SK-N-SH treated with all-trans-retinoic acid at 6 μM for 48 hours (cell line): ENCODE results near the gene JPT2.

ENCODE experiments used
- ATAC-seq: fragments of 200-7000 bp; cut with Tn5 transposase; 3 replicates; pipeline ENCODE4 v1.9.1; 2020; ENCODE audit warnings: mild to moderate bottlenecking, moderate library complexity
- ARNTL ChIP-seq: fragments of 450-650 bp; formaldehyde crosslinking; IDR thresholded peaks from 2 replicates; pipeline ENCODE4 v1.5.0; 2020; ENCODE audit warnings: low read depth, mild to moderate bottlenecking, moderate library complexity, borderline replicate concordance
- BACH2 ChIP-seq: fragments of 250-450 bp; sonication (Bioruptor Pico); IDR thresholded peaks from 2 replicates; pipeline ENCODE4 v1.9.0; 2021; ENCODE audit warnings: mild to moderate bottlenecking, borderline replicate concordance
- ESRRG ChIP-seq: fragments of 250-450 bp; sonication (Bioruptor Pico); IDR thresholded peaks from 2 replicates; pipeline ENCODE4 v1.6.1; 2021; ENCODE audit warnings: mild to moderate bottlenecking
- GLIS3 ChIP-seq: fragments of 250-450 bp; sonication (Bioruptor Pico); IDR thresholded peaks from 2 replicates; pipeline ENCODE4 v1.5.0; 2020; ENCODE audit warnings: mild to moderate bottlenecking, moderate library complexity
- ISL1 ChIP-seq: fragments of 250-450 bp; sonication (Bioruptor Pico); IDR thresholded peaks from 2 replicates; pipeline ENCODE4 v2.1.2; 2022; ENCODE audit warnings: mild to moderate bottlenecking, moderate library complexity
- OSR1 ChIP-seq: fragments of 250-450 bp; sonication (Bioruptor Pico); IDR thresholded peaks from 2 replicates; pipeline ENCODE4 v1.8.0; 2022; ENCODE audit warnings: moderate library complexity, mild to moderate bottlenecking, inconsistent platforms
- POU6F1 ChIP-seq: fragments of 250-450 bp; sonication (Bioruptor Pico); IDR thresholded peaks from 2 replicates; pipeline ENCODE4 v1.8.0; 2021; ENCODE audit warnings: low read depth, mild to moderate bottlenecking, moderate library complexity, borderline replicate concordance
- PPARA ChIP-seq: fragments of 250-450 bp; sonication (Bioruptor Pico); IDR thresholded peaks from 2 replicates; pipeline ENCODE4 v1.5.0; 2020; ENCODE audit warnings: mild to moderate bottlenecking, borderline replicate concordance
- SNAI2 ChIP-seq: fragments of 250-450 bp; sonication (Bioruptor Pico); IDR thresholded peaks from 2 replicates; pipeline ENCODE4 v1.5.0; 2020; ENCODE audit warnings: mild to moderate bottlenecking, moderate library complexity
- TCF4 ChIP-seq: fragments of 250-450 bp; sonication (Bioruptor Pico); IDR thresholded peaks from 2 replicates; pipeline ENCODE4 v1.8.0; 2021; ENCODE audit warnings: mild to moderate bottlenecking, moderate library complexity, borderline replicate concordance
- TOX ChIP-seq: fragments of 250-450 bp; sonication (Bioruptor Pico); IDR thresholded peaks from 2 replicates; pipeline ENCODE4 v1.8.0; 2021; ENCODE audit warnings: mild to moderate bottlenecking, moderate library complexity, borderline replicate concordance
- ZC3H10 ChIP-seq: fragments of 250-450 bp; sonication (Bioruptor Pico); IDR thresholded peaks from 2 replicates; pipeline ENCODE4 v1.5.1; 2021; ENCODE audit warnings: mild to moderate bottlenecking, moderate library complexity
- ZFP3 ChIP-seq: fragments of 250-450 bp; sonication (Bioruptor Pico); IDR thresholded peaks from 2 replicates; pipeline ENCODE4 v1.5.0; 2020; ENCODE audit warnings: mild to moderate bottlenecking, moderate library complexity
- ZFP30 ChIP-seq: fragments of 450-650 bp; formaldehyde crosslinking; IDR thresholded peaks from 2 replicates; pipeline ENCODE4 v1.5.0; 2022; ENCODE audit warnings: mild to moderate bottlenecking, moderate library complexity
- ZNF565 ChIP-seq: fragments of 450-650 bp; formaldehyde crosslinking; conservative IDR thresholded peaks from 2 replicates; pipeline ENCODE4 v1.5.0; 2020; ENCODE audit warnings: low read depth, mild to moderate bottlenecking, moderate library complexity
- ZNF70 ChIP-seq: fragments of 450-650 bp; formaldehyde crosslinking; IDR thresholded peaks from 2 replicates; pipeline ENCODE4 v1.5.0; 2020; ENCODE audit warnings: mild to moderate bottlenecking, moderate library complexity
- ZNF8 ChIP-seq: fragments of 450-650 bp; formaldehyde crosslinking; IDR thresholded peaks from 2 replicates; pipeline ENCODE4 v1.5.0; 2020; ENCODE audit warnings: mild to moderate bottlenecking, moderate library complexity
- TF ChIP-seq, protein P1 (sequence below): fragments of 250-450 bp; sonication (Bioruptor Pico); IDR thresholded peaks from 2 replicates; pipeline ENCODE4 v1.8.0; 2020; ENCODE audit warnings: mild to moderate bottlenecking, moderate library complexity, borderline replicate concordance
- TF ChIP-seq, protein P2 (sequence below): fragments of 250-450 bp; sonication (Bioruptor Pico); IDR thresholded peaks from 2 replicates; pipeline ENCODE4 v1.5.0; 2020; ENCODE audit warnings: mild to moderate bottlenecking, moderate library complexity
- TF ChIP-seq, protein P3 (sequence below): fragments of 250-450 bp; sonication (Bioruptor Pico); IDR thresholded peaks from 2 replicates; pipeline ENCODE4 v1.5.1; 2020; ENCODE audit warnings: low read depth, mild to moderate bottlenecking, moderate library complexity
- TF ChIP-seq, protein P4 (sequence below): fragments of 250-450 bp; sonication (Bioruptor Pico); IDR thresholded peaks from 2 replicates; pipeline ENCODE4 v1.5.1; 2021; ENCODE audit warnings: mild to moderate bottlenecking, moderate library complexity

The JPT2 gene

GRCh38 chr16:1651974-1652312 lies 26.1 kb upstream of the JPT2 start:
- TF ChIP-seq TCF4 (no peak), OSR1 (CRISPR knock-in tag) (no peak), ZC3H10 (no peak), ESRRG (CRISPR knock-in tag) (no peak), ZNF70 (no peak), GLIS3 (no peak), BACH2 (CRISPR knock-in tag) (no peak), SNAI2 (CRISPR knock-in tag) (no peak), TOX (CRISPR knock-in tag) (no peak), ZNF8 (CRISPR knock-in tag) (no peak), ARNTL (CRISPR knock-in tag) (no peak), PPARA (CRISPR knock-in tag) (no peak)
- TF ChIP-seq, protein P1, sequence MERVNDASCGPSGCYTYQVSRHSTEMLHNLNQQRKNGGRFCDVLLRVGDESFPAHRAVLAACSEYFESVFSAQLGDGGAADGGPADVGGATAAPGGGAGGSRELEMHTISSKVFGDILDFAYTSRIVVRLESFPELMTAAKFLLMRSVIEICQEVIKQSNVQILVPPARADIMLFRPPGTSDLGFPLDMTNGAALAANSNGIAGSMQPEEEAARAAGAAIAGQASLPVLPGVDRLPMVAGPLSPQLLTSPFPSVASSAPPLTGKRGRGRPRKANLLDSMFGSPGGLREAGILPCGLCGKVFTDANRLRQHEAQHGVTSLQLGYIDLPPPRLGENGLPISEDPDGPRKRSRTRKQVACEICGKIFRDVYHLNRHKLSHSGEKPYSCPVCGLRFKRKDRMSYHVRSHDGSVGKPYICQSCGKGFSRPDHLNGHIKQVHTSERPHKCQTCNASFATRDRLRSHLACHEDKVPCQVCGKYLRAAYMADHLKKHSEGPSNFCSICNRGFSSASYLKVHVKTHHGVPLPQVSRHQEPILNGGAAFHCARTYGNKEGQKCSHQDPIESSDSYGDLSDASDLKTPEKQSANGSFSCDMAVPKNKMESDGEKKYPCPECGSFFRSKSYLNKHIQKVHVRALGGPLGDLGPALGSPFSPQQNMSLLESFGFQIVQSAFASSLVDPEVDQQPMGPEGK (CRISPR knock-in tag) = no peak
- TF ChIP-seq, protein P2, sequence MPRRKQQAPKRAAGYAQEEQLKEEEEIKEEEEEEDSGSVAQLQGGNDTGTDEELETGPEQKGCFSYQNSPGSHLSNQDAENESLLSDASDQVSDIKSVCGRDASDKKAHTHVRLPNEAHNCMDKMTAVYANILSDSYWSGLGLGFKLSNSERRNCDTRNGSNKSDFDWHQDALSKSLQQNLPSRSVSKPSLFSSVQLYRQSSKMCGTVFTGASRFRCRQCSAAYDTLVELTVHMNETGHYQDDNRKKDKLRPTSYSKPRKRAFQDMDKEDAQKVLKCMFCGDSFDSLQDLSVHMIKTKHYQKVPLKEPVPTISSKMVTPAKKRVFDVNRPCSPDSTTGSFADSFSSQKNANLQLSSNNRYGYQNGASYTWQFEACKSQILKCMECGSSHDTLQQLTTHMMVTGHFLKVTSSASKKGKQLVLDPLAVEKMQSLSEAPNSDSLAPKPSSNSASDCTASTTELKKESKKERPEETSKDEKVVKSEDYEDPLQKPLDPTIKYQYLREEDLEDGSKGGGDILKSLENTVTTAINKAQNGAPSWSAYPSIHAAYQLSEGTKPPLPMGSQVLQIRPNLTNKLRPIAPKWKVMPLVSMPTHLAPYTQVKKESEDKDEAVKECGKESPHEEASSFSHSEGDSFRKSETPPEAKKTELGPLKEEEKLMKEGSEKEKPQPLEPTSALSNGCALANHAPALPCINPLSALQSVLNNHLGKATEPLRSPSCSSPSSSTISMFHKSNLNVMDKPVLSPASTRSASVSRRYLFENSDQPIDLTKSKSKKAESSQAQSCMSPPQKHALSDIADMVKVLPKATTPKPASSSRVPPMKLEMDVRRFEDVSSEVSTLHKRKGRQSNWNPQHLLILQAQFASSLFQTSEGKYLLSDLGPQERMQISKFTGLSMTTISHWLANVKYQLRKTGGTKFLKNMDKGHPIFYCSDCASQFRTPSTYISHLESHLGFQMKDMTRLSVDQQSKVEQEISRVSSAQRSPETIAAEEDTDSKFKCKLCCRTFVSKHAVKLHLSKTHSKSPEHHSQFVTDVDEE (CRISPR knock-in tag) = no peak
- ATAC-seq = peak; percentile 57

GRCh38 chr16:1653023-1653422 lies 25.1 kb upstream of the JPT2 start:
- no peak for ATAC-seq
- TF ChIP-seq, protein P3, sequence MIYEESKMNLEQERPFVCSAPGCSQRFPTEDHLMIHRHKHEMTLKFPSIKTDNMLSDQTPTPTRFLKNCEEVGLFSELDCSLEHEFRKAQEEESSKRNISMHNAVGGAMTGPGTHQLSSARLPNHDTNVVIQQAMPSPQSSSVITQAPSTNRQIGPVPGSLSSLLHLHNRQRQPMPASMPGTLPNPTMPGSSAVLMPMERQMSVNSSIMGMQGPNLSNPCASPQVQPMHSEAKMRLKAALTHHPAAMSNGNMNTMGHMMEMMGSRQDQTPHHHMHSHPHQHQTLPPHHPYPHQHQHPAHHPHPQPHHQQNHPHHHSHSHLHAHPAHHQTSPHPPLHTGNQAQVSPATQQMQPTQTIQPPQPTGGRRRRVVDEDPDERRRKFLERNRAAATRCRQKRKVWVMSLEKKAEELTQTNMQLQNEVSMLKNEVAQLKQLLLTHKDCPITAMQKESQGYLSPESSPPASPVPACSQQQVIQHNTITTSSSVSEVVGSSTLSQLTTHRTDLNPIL (CRISPR knock-in tag) = no peak
- TF ChIP-seq, protein P4, sequence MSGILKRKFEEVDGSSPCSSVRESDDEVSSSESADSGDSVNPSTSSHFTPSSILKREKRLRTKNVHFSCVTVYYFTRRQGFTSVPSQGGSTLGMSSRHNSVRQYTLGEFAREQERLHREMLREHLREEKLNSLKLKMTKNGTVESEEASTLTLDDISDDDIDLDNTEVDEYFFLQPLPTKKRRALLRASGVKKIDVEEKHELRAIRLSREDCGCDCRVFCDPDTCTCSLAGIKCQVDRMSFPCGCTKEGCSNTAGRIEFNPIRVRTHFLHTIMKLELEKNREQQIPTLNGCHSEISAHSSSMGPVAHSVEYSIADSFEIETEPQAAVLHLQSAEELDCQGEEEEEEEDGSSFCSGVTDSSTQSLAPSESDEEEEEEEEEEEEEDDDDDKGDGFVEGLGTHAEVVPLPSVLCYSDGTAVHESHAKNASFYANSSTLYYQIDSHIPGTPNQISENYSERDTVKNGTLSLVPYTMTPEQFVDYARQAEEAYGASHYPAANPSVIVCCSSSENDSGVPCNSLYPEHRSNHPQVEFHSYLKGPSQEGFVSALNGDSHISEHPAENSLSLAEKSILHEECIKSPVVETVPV (CRISPR knock-in tag) = no peak
- TF ChIP-seq ARNTL (CRISPR knock-in tag) (no peak), POU6F1 (CRISPR knock-in tag) (no peak), ZFP30 (CRISPR knock-in tag) (no peak), ZFP3 (CRISPR knock-in tag) (no peak), ZNF8 (CRISPR knock-in tag) (no peak), ISL1 (CRISPR knock-in tag) (no peak), GLIS3 (no peak), ZNF70 (no peak), ZNF565 (CRISPR knock-in tag) (no peak), ESRRG (CRISPR knock-in tag) (no peak), PPARA (CRISPR knock-in tag) (no peak), OSR1 (CRISPR knock-in tag) (no peak)

GRCh38 chr16:1654505-1655268 lies 23.4 kb upstream of the JPT2 start:
- ATAC-seq = no peak
- no peak for TF ChIP-seq OSR1 (CRISPR knock-in tag)
- no peak for TF ChIP-seq ZNF565 (CRISPR knock-in tag)
- no peak for TF ChIP-seq ISL1 (CRISPR knock-in tag)
- no peak for TF ChIP-seq ZNF8 (CRISPR knock-in tag)
- no peak for TF ChIP-seq POU6F1 (CRISPR knock-in tag)
- no peak for TF ChIP-seq PPARA (CRISPR knock-in tag)
- TF ChIP-seq ZFP3 (CRISPR knock-in tag) = no peak
- TF ChIP-seq, protein P3 (CRISPR knock-in tag) = no peak
- no peak for TF ChIP-seq ZNF70
- TF ChIP-seq, protein P4 (CRISPR knock-in tag) = no peak
- no peak for TF ChIP-seq TOX (CRISPR knock-in tag)
- no peak for TF ChIP-seq BACH2 (CRISPR knock-in tag)
